Neural progenitor cell (in vitro differentiated cells): ENCODE data around the gene UBE2M. TPM values are rescaled to one million over a fixed set of nuclear protein-coding genes. Genes with fewer than 3 reads are reported as not detected.
"Not testable (repeated sequence)": the region's sequence is repeated elsewhere in the genome, so short reads cannot be mapped to it uniquely, and the experiment has no call there.

Source experiments
- DNase-seq: peaks from one replicate; pipeline ENCODE4 v3.0.0-alpha.2; 2016; ENCODE audit warnings: low spot score
- H2AFZ ChIP-seq: fragments of 200-600 bp; sonication (generic); replicated peaks from 2 replicates; pipeline ENCODE4 v1.6.1; 2016; ENCODE audit warnings: antibody characterized with exemption
- H3F3A ChIP-seq: fragments of 200-600 bp; sonication (generic); 2 replicates; pipeline ENCODE4 v1.6.1; 2016; ENCODE audit warnings: antibody characterized with exemption, low read depth
- H3K27ac ChIP-seq: fragments of 200-600 bp; sonication (generic); 2 replicates; pipeline ENCODE4 v1.5.1; 2016; ENCODE audit warnings: mild to moderate bottlenecking
- H3K27me3 ChIP-seq: fragments of 200-600 bp; sonication (generic); 2 replicates; pipeline ENCODE4 v1.6.1; 2016; ENCODE audit warnings: mild to moderate bottlenecking, moderate library complexity
- H3K36me3 ChIP-seq: fragments of 200-600 bp; sonication (generic); 2 replicates; pipeline ENCODE4 v1.5.1; 2016
- H3K4me1 ChIP-seq: fragments of 200-600 bp; sonication (generic); 2 replicates; pipeline ENCODE4 v1.6.1; 2016; ENCODE audit warnings: mixed run types
- H3K4me2 ChIP-seq: fragments of 200-600 bp; sonication (generic); 2 replicates; pipeline ENCODE4 v1.6.1; 2016
- H3K4me3 ChIP-seq: fragments of 200-600 bp; sonication (generic); 2 replicates; pipeline ENCODE4 v1.5.1; 2016
- H3K79me2 ChIP-seq: fragments of 200-600 bp; sonication (generic); 2 replicates; pipeline ENCODE4 v1.6.1; 2016; ENCODE audit warnings: low read depth
- H3K9ac ChIP-seq: fragments of 200-600 bp; sonication (generic); 2 replicates; pipeline ENCODE4 v1.6.1; 2016
- H3K9me3 ChIP-seq: fragments of 200-600 bp; sonication (generic); 2 replicates; pipeline ENCODE4 v1.5.1; 2016; ENCODE audit warnings: low read depth
- H4K20me1 ChIP-seq: fragments of 200-600 bp; sonication (generic); 2 replicates; pipeline ENCODE4 v1.6.1; 2016; ENCODE audit warnings: low read depth
- H3K27ac Mint-ChIP-seq: 3 replicates; pipeline ENCODE4 v1.8.0; 2021; ENCODE audit warnings: mixed read lengths
- H3K27me3 Mint-ChIP-seq: 2 replicates; pipeline ENCODE4 v1.8.0; 2022; ENCODE audit warnings: low read depth, mild to moderate bottlenecking, inconsistent platforms, moderate library complexity, mixed read lengths; ENCODE audit not compliant: insufficient read depth
- H3K36me3 Mint-ChIP-seq: 3 replicates; pipeline ENCODE4 v1.8.0; 2021; ENCODE audit warnings: mixed read lengths
- H3K4me1 Mint-ChIP-seq: 3 replicates; pipeline ENCODE4 v1.8.0; 2021; ENCODE audit warnings: mixed read lengths
- H3K4me3 Mint-ChIP-seq: 3 replicates; pipeline ENCODE4 v1.8.0; 2021; ENCODE audit warnings: mild to moderate bottlenecking, moderate library complexity, mixed read lengths
- H3K9me3 Mint-ChIP-seq: 3 replicates; pipeline ENCODE4 v1.8.0; 2020; ENCODE audit warnings: mixed read lengths
- CTCF ChIP-seq: fragments of 200-600 bp; sonication (generic); IDR thresholded peaks from 2 replicates; pipeline ENCODE4 v1.5.1; 2017; ENCODE audit warnings: antibody characterized with exemption, mild to moderate bottlenecking
- EZH2 ChIP-seq: fragments of 200-600 bp; sonication (generic); IDR thresholded peaks from 2 replicates; pipeline ENCODE4 v1.6.1; 2017; ENCODE audit warnings: antibody characterized with exemption, mild to moderate bottlenecking, moderate library complexity
- EZH2phosphoT487 ChIP-seq: fragments of 200-600 bp; sonication (generic); IDR thresholded peaks from 2 replicates; pipeline ENCODE4 v1.6.1; 2017; ENCODE audit warnings: antibody characterized with exemption
- microRNA-seq: library from miRNA; unstranded; fragments of <30 nt; microRNA quantifications from one replicate; pipeline ENCODE4, GENCODE V29; 2016
- small RNA-seq: library from RNA; depleted of rRNA; stranded (forward); fragments of <200 nt; gene quantifications from one replicate; pipeline ENCODE3, GENCODE V24; 2015
- total RNA-seq: library from RNA; depleted of rRNA; stranded (reverse); fragments of >200 nt; gene quantifications from 2 replicates; pipeline ENCODE4 v1.2.3, GENCODE V29; 2015; ENCODE audit warnings: low replicate concordance

The UBE2M gene
- total RNA-seq, 1 donor from 2014 or later = 73.3 TPM

DNA sequence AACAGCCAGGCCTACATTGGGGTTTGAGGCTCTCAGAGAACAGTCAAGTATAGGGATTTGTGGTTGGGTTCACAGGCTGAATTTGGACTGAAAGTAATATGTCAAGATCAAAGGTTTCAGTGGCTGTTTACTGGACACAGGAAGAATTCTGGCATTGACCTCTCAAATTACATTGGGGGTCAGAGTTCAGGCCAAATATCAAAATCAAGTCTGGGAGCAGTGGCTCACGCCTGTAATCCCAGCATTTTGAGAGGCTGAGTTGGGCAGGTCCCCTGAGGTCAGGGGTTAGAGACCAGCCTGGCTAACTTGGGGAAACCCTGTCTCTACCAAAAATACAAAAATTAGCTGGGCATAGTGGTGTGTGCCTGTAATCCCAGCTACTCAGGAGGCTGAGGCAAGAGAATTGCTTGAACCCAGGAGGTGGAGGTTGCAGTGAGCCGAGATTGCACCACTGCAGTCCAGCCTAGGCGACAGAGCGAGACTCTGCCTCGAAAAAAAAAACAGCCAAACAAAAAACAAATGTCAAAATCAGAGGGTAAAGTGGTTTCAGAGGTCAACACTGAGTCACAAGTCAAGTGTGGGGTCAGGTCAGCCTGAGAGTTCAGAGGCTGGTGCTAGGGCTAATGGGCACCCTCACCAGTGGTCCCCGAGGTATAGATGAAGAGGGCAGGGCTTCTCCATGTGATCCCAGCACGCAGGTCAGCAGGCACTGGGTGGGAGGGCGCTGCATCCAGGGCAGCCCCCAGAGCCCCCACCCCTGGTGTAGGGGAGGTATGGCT, 48.1 kb downstream of the UBE2M start:
- Mint-ChIP-seq H3K27me3 (peaks cover 5% of the 10 kb centered on the region), H3K27ac (no peak overlapping the region), H3K9me3 (peaks cover 8% of the 10 kb centered on the region), H3K4me1 (peaks cover under 1% of the 10 kb centered on the region), H3K36me3 (peaks cover 8% of the 10 kb centered on the region), H3K4me3 (no peak overlapping the region)
- Histone ChIP-seq H3K4me2 (no peak overlapping the region), H3K27ac (no peak overlapping the region), H4K20me1 (peaks cover 8% of the 10 kb centered on the region), H3K36me3 (no peaks in the 10 kb centered on the region), H2AFZ (no peak overlapping the region), H3F3A (peaks cover 10% of the 10 kb centered on the region), H3K4me3 (no peak overlapping the region), H3K27me3 (no peaks in the 10 kb centered on the region), H3K79me2 (peaks cover 10% of the 10 kb centered on the region), H3K9ac (no peak overlapping the region), H3K4me1 (peaks cover 5% of the 10 kb centered on the region), H3K9me3 (no peaks in the 10 kb centered on the region)
- TF ChIP-seq EZH2phosphoT487 (no peak), CTCF (no peak), EZH2 (no peak)
- no peak for DNase-seq

GRCh38 chr19:58509731-58510083, 48.7 kb downstream of the UBE2M start:
- Histone ChIP-seq H3K4me1 (peaks cover 5% of the 10 kb centered on the region), H3K36me3 (no peaks in the 10 kb centered on the region), H3K27ac (no peak overlapping the region), H3K9ac (no peak overlapping the region), H4K20me1 (peaks cover 5% of the 10 kb centered on the region), H3K9me3 (no peaks in the 10 kb centered on the region), H3F3A (peaks cover 4% of the 10 kb centered on the region), H3K79me2 (peaks cover 4% of the 10 kb centered on the region), H3K27me3 (no peaks in the 10 kb centered on the region), H3K4me2 (no peak overlapping the region), H3K4me3 (no peak overlapping the region), H2AFZ (no peak overlapping the region)
- peaks cover 5% of the 10 kb centered on the region for H3K27me3 Mint-ChIP-seq
- no peak overlapping the region for H3K4me3 Mint-ChIP-seq
- no peak overlapping the region for H3K27ac Mint-ChIP-seq
- peaks cover 8% of the 10 kb centered on the region for H3K9me3 Mint-ChIP-seq
- H3K36me3 Mint-ChIP-seq = peaks cover 4% of the 10 kb centered on the region
- TF ChIP-seq EZH2phosphoT487 (no peak), CTCF (no peak), EZH2 (no peak)
- no peak for DNase-seq
- H3K4me1 Mint-ChIP-seq = no peaks in the 10 kb centered on the region

DNA sequence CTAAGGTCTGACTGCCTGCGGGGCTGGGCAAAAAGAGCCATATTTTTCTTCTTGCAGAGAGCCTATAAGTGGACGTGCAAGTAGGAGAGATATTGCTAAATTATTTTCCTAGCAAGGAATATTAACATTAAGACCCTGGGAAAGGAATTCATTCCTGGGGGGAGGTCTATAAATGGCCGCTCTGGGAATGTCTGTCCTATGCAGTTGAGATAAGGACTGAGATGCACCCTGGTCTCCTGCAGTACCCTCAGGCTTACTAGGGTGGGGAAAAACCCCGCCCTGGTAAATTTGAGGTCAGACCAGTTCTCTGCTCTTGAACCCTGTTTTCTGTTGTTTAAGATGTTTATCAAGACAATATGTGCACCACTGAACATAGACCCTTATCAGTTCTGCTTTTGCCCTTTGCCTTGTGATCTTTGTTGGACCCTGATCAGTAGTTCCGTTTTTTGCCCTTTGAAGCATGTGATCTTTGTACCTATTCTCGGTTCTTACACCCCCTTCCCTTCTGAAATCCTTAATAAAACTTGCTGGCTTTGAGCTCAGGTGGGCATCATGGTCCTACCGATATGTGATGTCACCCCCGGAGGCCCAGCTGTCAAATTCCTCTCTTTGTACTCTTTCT, 50.7 kb downstream of the UBE2M start:
- H2AFZ ChIP-seq, H3K36me3 Mint-ChIP-seq, H3K4me1 Mint-ChIP-seq, H3K9me3 ChIP-seq, H3K27ac ChIP-seq, H4K20me1 ChIP-seq, H3K9me3 Mint-ChIP-seq, DNase-seq, H3K36me3 ChIP-seq, H3K4me3 Mint-ChIP-seq, H3K27me3 Mint-ChIP-seq, H3K27ac Mint-ChIP-seq, H3K4me1 ChIP-seq, H3K4me2 ChIP-seq, H3K27me3 ChIP-seq, H3K79me2 ChIP-seq, H3K4me3 ChIP-seq, H3K9ac ChIP-seq, H3F3A ChIP-seq: not testable (repeated sequence)

Small RNA genes within 50 kb of the gene (microRNA-seq; reads per million reads assigned to microRNA genes)
- gene MIR6807 = 0.91 reads per million

Small RNA genes within 50 kb of the gene (small RNA-seq; reads per million reads assigned to genes)
- gene MIR6807 (0.16 reads per million), gene RN7SL525P (not detected)

Other genes with a start within 250 kb of the UBE2M start
- gene ZSCAN22, start 231.6 kb downstream of the UBE2M start, total RNA-seq = 1.5 and 2.4 TPM in 2 replicates
- gene A1BG, start 205.1 kb downstream of the UBE2M start, total RNA-seq = 7.5 and 37.1 TPM in 2 replicates
- gene ZNF497, start 195.9 kb downstream of the UBE2M start, total RNA-seq = 3.7 and 8.0 TPM in 2 replicates
- gene ZNF837, start 177.6 kb downstream of the UBE2M start, total RNA-seq = 1.4 and 8.5 TPM in 2 replicates
- gene RPS5, start 171.3 kb downstream of the UBE2M start, total RNA-seq = 1,938 and 2,407 TPM in 2 replicates
- gene RNF225, start 163.0 kb downstream of the UBE2M start, total RNA-seq = 0.62 TPM in 1 of 2 replicates, not detected in the other
- 6.9 and 9.3 TPM in 2 replicates for gene ZNF584, start 150.0 kb downstream of the UBE2M start, total RNA-seq
- gene ZNF132, start 118.5 kb downstream of the UBE2M start, total RNA-seq = 1.0 and 1.4 TPM in 2 replicates
- gene ZNF324B, start 107.0 kb downstream of the UBE2M start, total RNA-seq = 3.2 TPM in 2 replicates
- gene ZNF324, start 91.5 kb downstream of the UBE2M start, total RNA-seq = 4.2 and 14.8 TPM in 2 replicates
- gene ZNF446, start 82.3 kb downstream of the UBE2M start, total RNA-seq = 4.4 and 13.2 TPM in 2 replicates
- gene SLC27A5, start 46.6 kb downstream of the UBE2M start, total RNA-seq = 11.2 and 17.1 TPM in 2 replicates
- 2.2 and 12.8 TPM in 2 replicates for gene ZBTB45, start 38.8 kb downstream of the UBE2M start, total RNA-seq
- gene TRIM28, start 14.5 kb downstream of the UBE2M start, total RNA-seq = 390 and 678 TPM in 2 replicates
- gene CHMP2A, start 3.5 kb downstream of the UBE2M start, total RNA-seq = 141 and 148 TPM in 2 replicates
- 8.4 and 32.3 TPM in 2 replicates for gene MZF1, start 14.7 kb upstream of the UBE2M start, total RNA-seq